ENCODE results near the gene SYT1.

SYT1 gene

GRCh38 chr12:79217306-79217705 is 352.7 kb downstream of the SYT1 start (continued):
- TF ChIP-seq, protein P1, sequence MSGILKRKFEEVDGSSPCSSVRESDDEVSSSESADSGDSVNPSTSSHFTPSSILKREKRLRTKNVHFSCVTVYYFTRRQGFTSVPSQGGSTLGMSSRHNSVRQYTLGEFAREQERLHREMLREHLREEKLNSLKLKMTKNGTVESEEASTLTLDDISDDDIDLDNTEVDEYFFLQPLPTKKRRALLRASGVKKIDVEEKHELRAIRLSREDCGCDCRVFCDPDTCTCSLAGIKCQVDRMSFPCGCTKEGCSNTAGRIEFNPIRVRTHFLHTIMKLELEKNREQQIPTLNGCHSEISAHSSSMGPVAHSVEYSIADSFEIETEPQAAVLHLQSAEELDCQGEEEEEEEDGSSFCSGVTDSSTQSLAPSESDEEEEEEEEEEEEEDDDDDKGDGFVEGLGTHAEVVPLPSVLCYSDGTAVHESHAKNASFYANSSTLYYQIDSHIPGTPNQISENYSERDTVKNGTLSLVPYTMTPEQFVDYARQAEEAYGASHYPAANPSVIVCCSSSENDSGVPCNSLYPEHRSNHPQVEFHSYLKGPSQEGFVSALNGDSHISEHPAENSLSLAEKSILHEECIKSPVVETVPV (CRISPR knock-in tag; IDR thresholded peaks at IDR 0.05), result no peak

DNA sequence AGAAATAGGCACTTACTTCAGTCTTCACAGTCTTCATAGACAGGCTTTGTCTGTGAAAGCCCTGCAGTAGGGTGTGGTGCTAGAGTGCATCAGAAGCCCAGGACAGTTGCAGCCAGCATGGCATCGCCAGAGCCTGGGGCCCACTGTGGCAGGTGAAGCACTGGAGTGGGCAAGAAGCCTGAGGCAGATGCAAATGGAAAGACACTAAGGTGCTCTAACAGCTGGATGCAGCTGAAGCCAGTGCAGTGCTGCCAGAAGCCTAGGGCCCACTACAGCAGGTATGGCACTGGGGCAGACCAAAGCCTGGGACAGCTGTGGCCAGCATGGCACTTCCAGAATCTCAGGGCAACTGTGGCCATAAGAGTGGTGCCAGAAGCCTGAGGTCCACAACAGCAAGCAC is 358.6 kb downstream of the SYT1 start:
- no peak for ATAC-seq
- no peak for TF ChIP-seq PATZ1 (CRISPR knock-in tag; IDR thresholded peaks at IDR 0.05; ENCODE audit: borderline replicate concordance)

- ATAC-seq, result no peak
- TF ChIP-seq POU6F1 (CRISPR knock-in tag; IDR thresholded peaks at IDR 0.05; ENCODE audit: borderline replicate concordance, low read depth) (no peak), TCF4 (CRISPR knock-in tag; IDR thresholded peaks at IDR 0.05; ENCODE audit: borderline replicate concordance) (no peak), PATZ1 (CRISPR knock-in tag; IDR thresholded peaks at IDR 0.05; ENCODE audit: borderline replicate concordance) (no peak)
Measured at GRCh38 chr12:79223761-79224160, 359.2 kb downstream of the SYT1 start.

DNA sequence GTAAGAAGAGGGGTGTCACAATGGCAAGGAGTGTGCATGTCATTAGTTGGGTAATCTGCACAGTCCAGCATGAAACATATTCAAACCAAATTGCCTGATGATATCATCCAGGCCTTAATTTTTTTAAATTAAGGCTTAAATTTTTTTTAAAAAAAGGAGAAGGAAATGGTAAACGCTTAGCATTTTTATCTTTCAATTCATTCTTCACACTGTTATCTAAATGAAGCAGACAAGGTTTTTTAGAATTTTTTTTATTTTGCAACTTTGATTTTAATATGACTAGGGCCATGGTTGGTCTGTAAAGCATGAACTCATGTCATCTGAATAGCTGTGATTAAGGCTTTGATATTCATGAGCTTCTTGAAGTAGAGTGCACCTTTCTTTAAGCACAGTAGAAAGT is 362.5 kb downstream of the SYT1 start:
- TF ChIP-seq ZNF70 (CRISPR knock-in tag; IDR thresholded peaks at IDR 0.05), result no peak
- TF ChIP-seq TOX (CRISPR knock-in tag; IDR thresholded peaks at IDR 0.05; ENCODE audit: borderline replicate concordance), result no peak
- TF ChIP-seq, protein P2, sequence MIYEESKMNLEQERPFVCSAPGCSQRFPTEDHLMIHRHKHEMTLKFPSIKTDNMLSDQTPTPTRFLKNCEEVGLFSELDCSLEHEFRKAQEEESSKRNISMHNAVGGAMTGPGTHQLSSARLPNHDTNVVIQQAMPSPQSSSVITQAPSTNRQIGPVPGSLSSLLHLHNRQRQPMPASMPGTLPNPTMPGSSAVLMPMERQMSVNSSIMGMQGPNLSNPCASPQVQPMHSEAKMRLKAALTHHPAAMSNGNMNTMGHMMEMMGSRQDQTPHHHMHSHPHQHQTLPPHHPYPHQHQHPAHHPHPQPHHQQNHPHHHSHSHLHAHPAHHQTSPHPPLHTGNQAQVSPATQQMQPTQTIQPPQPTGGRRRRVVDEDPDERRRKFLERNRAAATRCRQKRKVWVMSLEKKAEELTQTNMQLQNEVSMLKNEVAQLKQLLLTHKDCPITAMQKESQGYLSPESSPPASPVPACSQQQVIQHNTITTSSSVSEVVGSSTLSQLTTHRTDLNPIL (CRISPR knock-in tag; IDR thresholded peaks at IDR 0.05; ENCODE audit: low read depth), result no peak
- no peak for TF ChIP-seq ZFP3 (CRISPR knock-in tag; IDR thresholded peaks at IDR 0.05)
- no peak for TF ChIP-seq RARB (CRISPR knock-in tag; IDR thresholded peaks at IDR 0.05)
- no peak for TF ChIP-seq CSDC2 (CRISPR knock-in tag; IDR thresholded peaks at IDR 0.05)
- TF ChIP-seq SNAI2 (CRISPR knock-in tag; IDR thresholded peaks at IDR 0.05), result no peak
- TF ChIP-seq POU6F1 (CRISPR knock-in tag; IDR thresholded peaks at IDR 0.05; ENCODE audit: borderline replicate concordance, low read depth), result no peak
- no peak for TF ChIP-seq ZNF8 (CRISPR knock-in tag; IDR thresholded peaks at IDR 0.05)
- no peak for TF ChIP-seq GLIS3 (CRISPR knock-in tag; IDR thresholded peaks at IDR 0.05)
- TF ChIP-seq PPARA (CRISPR knock-in tag; IDR thresholded peaks at IDR 0.05; ENCODE audit: borderline replicate concordance), result no peak
- TF ChIP-seq ISL1 (CRISPR knock-in tag; IDR thresholded peaks at IDR 0.05), result no peak
- TF ChIP-seq, protein P1 (CRISPR knock-in tag; IDR thresholded peaks at IDR 0.05), result no peak
- TF ChIP-seq, protein P3, sequence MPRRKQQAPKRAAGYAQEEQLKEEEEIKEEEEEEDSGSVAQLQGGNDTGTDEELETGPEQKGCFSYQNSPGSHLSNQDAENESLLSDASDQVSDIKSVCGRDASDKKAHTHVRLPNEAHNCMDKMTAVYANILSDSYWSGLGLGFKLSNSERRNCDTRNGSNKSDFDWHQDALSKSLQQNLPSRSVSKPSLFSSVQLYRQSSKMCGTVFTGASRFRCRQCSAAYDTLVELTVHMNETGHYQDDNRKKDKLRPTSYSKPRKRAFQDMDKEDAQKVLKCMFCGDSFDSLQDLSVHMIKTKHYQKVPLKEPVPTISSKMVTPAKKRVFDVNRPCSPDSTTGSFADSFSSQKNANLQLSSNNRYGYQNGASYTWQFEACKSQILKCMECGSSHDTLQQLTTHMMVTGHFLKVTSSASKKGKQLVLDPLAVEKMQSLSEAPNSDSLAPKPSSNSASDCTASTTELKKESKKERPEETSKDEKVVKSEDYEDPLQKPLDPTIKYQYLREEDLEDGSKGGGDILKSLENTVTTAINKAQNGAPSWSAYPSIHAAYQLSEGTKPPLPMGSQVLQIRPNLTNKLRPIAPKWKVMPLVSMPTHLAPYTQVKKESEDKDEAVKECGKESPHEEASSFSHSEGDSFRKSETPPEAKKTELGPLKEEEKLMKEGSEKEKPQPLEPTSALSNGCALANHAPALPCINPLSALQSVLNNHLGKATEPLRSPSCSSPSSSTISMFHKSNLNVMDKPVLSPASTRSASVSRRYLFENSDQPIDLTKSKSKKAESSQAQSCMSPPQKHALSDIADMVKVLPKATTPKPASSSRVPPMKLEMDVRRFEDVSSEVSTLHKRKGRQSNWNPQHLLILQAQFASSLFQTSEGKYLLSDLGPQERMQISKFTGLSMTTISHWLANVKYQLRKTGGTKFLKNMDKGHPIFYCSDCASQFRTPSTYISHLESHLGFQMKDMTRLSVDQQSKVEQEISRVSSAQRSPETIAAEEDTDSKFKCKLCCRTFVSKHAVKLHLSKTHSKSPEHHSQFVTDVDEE (CRISPR knock-in tag; IDR thresholded peaks at IDR 0.05), result no peak
- ATAC-seq, result no peak

Measured in SK-N-SH treated with all-trans-retinoic acid at 6 μM for 48 hours (cell line).